ENCODE data around the gene AHSG. TPM values are rescaled to one million over a fixed set of nuclear protein-coding genes. Genes with fewer than 3 reads are reported as not detected.

AHSG gene
- total RNA-seq, 2 donors from 2014 or later, result not detected

GRCh38 chr3:186642014-186642413 lies 29.2 kb downstream of the AHSG start:
- Mint-ChIP-seq H3K4me1 (peaks cover 2% of the 10 kb centered on the region), H3K36me3 (ENCODE audit: low read depth) (peaks cover 3% of the 10 kb centered on the region), H3K27me3 (peaks cover 63% of the 10 kb centered on the region), H3K27ac (no peak overlapping the region), H3K4me3 (no peak overlapping the region)
- DNase-seq (no peak), ATAC-seq (no peak)
- H3K9me3 ChIP-seq (ENCODE audit: control insufficient read depth, low read length, poor library complexity, severe bottlenecking), result no peaks in the 10 kb centered on the region

DNA sequence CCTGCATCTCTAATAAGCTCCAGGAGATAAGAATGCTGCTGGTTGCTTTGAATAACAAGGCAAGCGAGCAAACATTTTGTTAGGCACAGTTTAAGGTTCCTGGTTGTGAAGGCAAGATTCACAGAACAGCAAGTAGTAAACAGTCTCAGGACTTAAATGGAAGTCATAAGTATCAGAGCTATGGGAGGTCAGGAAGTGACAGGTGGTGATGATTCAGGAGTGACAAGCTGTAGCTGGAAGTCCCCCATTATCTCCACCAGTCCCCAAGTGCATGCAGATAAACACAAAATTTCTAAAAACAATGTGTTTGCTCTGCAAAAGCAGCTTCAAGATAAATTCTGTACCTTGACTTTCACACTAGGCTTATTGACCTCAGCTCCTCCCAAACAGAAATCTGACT lies 30.6 kb downstream of the AHSG start:
- H3K9me3 ChIP-seq (ENCODE audit: control insufficient read depth, low read length, poor library complexity, severe bottlenecking), result no peaks in the 10 kb centered on the region
- Mint-ChIP-seq H3K4me3 (no peak overlapping the region), H3K27me3 (peaks cover 53% of the 10 kb centered on the region), H3K36me3 (ENCODE audit: low read depth) (peaks cover 3% of the 10 kb centered on the region), H3K4me1 (peaks cover 4% of the 10 kb centered on the region), H3K27ac (no peak overlapping the region)
- DNase-seq (no peak), ATAC-seq (no peak)

- H3K4me1 Mint-ChIP-seq, result peaks cover 4% of the 10 kb centered on the region
- H3K4me3 Mint-ChIP-seq, result no peak overlapping the region
- no peak for ATAC-seq
Observed at GRCh38 chr3:186644683-186645082, 31.8 kb downstream of the AHSG start.

GRCh38 chr3:186646106-186646505 lies 33.2 kb downstream of the AHSG start:
- H3K27ac Mint-ChIP-seq, result no peak overlapping the region
- peaks cover 50% of the 10 kb centered on the region for H3K27me3 Mint-ChIP-seq
- H3K4me1 Mint-ChIP-seq, result peaks cover 4% of the 10 kb centered on the region
- no peak overlapping the region for H3K4me3 Mint-ChIP-seq
- DNase-seq, result no peak
- H3K36me3 Mint-ChIP-seq (ENCODE audit: low read depth), result no peaks in the 10 kb centered on the region
- no peaks in the 10 kb centered on the region for H3K9me3 ChIP-seq (ENCODE audit: control insufficient read depth, low read length, poor library complexity, severe bottlenecking)
- ATAC-seq, result no peak

More at GRCh38 chr3:186644683-186645082, 31.8 kb downstream of the AHSG start:
- no peak overlapping the region for H3K27ac Mint-ChIP-seq
- H3K27me3 Mint-ChIP-seq, result peaks cover 57% of the 10 kb centered on the region
- peaks cover 3% of the 10 kb centered on the region for H3K36me3 Mint-ChIP-seq (ENCODE audit: low read depth)
- DNase-seq, result no peak
- no peaks in the 10 kb centered on the region for H3K9me3 ChIP-seq (ENCODE audit: control insufficient read depth, low read length, poor library complexity, severe bottlenecking)

- Mint-ChIP-seq H3K27ac (no peak overlapping the region), H3K4me3 (no peak overlapping the region), H3K27me3 (peaks cover 47% of the 10 kb centered on the region), H3K4me1 (peaks cover 4% of the 10 kb centered on the region), H3K36me3 (ENCODE audit: low read depth) (no peaks in the 10 kb centered on the region)
- no peaks in the 10 kb centered on the region for H3K9me3 ChIP-seq (ENCODE audit: control insufficient read depth, low read length, poor library complexity, severe bottlenecking)
- ATAC-seq (no peak), DNase-seq (no peak)
Observed at GRCh38 chr3:186646841-186647240, 34.0 kb downstream of the AHSG start.

DNA sequence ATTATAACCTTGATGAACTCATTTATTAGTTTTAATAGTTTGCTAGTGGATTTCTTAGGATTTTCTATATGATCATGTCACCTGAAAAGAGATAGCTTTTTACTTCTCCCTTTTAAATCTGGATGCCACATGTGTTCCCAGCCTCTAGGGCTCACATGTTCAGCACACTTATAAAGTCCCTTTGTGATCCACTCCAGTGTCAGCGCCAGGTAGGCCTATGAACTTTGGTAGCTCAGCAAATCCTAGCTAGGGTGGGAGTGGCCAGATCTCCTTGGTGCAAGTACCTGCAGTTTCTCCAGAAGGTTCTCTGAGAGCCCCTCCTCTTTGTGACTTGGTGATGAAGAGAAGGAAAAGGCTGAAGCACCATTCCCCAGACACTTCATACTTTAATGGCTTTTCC lies 36.0 kb downstream of the AHSG start:
- Mint-ChIP-seq H3K27me3 (peaks cover 39% of the 10 kb centered on the region), H3K27ac (no peak overlapping the region), H3K4me1 (peaks cover 4% of the 10 kb centered on the region), H3K36me3 (ENCODE audit: low read depth) (no peaks in the 10 kb centered on the region), H3K4me3 (no peak overlapping the region)
- ATAC-seq (no peak), DNase-seq (no peak)
- H3K9me3 ChIP-seq (ENCODE audit: control insufficient read depth, low read length, poor library complexity, severe bottlenecking), result no peaks in the 10 kb centered on the region

- peaks cover 2% of the 10 kb centered on the region for H3K4me1 Mint-ChIP-seq
- peaks cover 25% of the 10 kb centered on the region for H3K27me3 Mint-ChIP-seq
- no peaks in the 10 kb centered on the region for H3K9me3 ChIP-seq (ENCODE audit: control insufficient read depth, low read length, poor library complexity, severe bottlenecking)
- no peak overlapping the region for H3K4me3 Mint-ChIP-seq
- no peaks in the 10 kb centered on the region for H3K36me3 Mint-ChIP-seq (ENCODE audit: low read depth)
- ATAC-seq (no peak), DNase-seq (no peak)
- H3K27ac Mint-ChIP-seq, result no peak overlapping the region
Observed at GRCh38 chr3:186651678-186652215, 38.9 kb downstream of the AHSG start.

- Mint-ChIP-seq H3K4me3 (no peak overlapping the region), H3K27ac (no peak overlapping the region), H3K4me1 (no peaks in the 10 kb centered on the region), H3K36me3 (ENCODE audit: low read depth) (no peaks in the 10 kb centered on the region), H3K27me3 (peaks cover 30% of the 10 kb centered on the region)
- no peaks in the 10 kb centered on the region for H3K9me3 ChIP-seq (ENCODE audit: control insufficient read depth, low read length, poor library complexity, severe bottlenecking)
- ATAC-seq, result peak; percentile 70
- DNase-seq, result no peak
Observed at GRCh38 chr3:186653080-186653707, 40.3 kb downstream of the AHSG start.

- no peaks in the 10 kb centered on the region for H3K9me3 ChIP-seq (ENCODE audit: control insufficient read depth, low read length, poor library complexity, severe bottlenecking)
- no peaks in the 10 kb centered on the region for H3K4me1 Mint-ChIP-seq
- DNase-seq (no peak), ATAC-seq (no peak)
- no peak overlapping the region for H3K4me3 Mint-ChIP-seq
- no peak overlapping the region for H3K27ac Mint-ChIP-seq
- no peaks in the 10 kb centered on the region for H3K36me3 Mint-ChIP-seq (ENCODE audit: low read depth)
- peaks cover 36% of the 10 kb centered on the region for H3K27me3 Mint-ChIP-seq
Observed at GRCh38 chr3:186653984-186654383, 41.1 kb downstream of the AHSG start.

DNA sequence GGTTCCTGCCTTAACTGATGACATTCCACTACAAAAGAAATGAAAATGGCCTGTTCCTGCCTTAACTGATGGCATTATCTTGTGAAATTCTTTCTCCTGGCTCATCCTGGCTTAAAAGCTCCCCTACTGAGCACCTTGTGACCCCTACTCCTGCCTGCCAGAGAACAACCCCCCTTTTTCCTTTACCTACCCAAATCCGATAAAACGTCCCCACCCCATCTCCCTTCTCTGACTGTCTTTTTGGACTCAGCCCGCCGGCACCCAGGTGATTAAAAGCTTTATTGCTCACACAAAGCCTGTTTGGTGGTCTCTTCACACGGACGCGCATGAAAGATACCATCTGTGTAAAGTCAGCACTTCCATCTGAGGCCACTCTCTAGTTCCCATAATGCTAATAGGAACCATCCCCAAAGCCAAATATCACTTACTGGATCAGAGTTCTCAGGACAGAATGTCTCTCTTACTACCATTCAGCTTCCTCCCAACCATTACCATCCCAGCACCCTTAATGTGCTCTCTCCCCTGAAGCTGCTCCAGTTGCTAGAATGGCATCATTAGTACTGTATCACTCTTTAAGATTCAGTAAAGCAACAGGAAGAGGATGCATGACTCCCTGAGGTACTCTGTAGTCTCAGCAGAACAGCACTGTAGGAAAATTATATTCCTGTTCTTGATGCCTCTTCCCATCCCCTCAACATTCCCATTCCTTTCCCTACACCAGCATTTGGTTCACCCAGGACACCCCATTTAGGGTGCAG lies 50.7 kb downstream of the AHSG start:
- no peaks in the 10 kb centered on the region for H3K9me3 ChIP-seq (ENCODE audit: control insufficient read depth, low read length, poor library complexity, severe bottlenecking)
- ATAC-seq (no peak), DNase-seq (no peak)
- no peak overlapping the region for H3K4me3 Mint-ChIP-seq
- H3K4me1 Mint-ChIP-seq, result no peaks in the 10 kb centered on the region
- H3K36me3 Mint-ChIP-seq (ENCODE audit: low read depth), result peaks cover 4% of the 10 kb centered on the region
- no peak overlapping the region for H3K27ac Mint-ChIP-seq
- peaks cover 44% of the 10 kb centered on the region for H3K27me3 Mint-ChIP-seq

- Mint-ChIP-seq H3K27ac (no peak overlapping the region), H3K4me3 (no peak overlapping the region), H3K36me3 (ENCODE audit: low read depth) (peaks cover 4% of the 10 kb centered on the region), H3K27me3 (peaks cover 38% of the 10 kb centered on the region), H3K4me1 (no peaks in the 10 kb centered on the region)
- DNase-seq, result no peak
- H3K9me3 ChIP-seq (ENCODE audit: control insufficient read depth, low read length, poor library complexity, severe bottlenecking), result no peaks in the 10 kb centered on the region
- no peak for ATAC-seq
Observed at GRCh38 chr3:186664119-186664495, 51.2 kb downstream of the AHSG start.

GRCh38 chr3:186664506-186664905 lies 51.6 kb downstream of the AHSG start:
- ATAC-seq, result no peak
- no peak overlapping the region for H3K4me3 Mint-ChIP-seq
- H3K27ac Mint-ChIP-seq, result no peak overlapping the region
- peaks cover 4% of the 10 kb centered on the region for H3K36me3 Mint-ChIP-seq (ENCODE audit: low read depth)
- DNase-seq, result no peak
- H3K4me1 Mint-ChIP-seq, result no peaks in the 10 kb centered on the region
- no peaks in the 10 kb centered on the region for H3K9me3 ChIP-seq (ENCODE audit: control insufficient read depth, low read length, poor library complexity, severe bottlenecking)
- peaks cover 34% of the 10 kb centered on the region for H3K27me3 Mint-ChIP-seq

DNA sequence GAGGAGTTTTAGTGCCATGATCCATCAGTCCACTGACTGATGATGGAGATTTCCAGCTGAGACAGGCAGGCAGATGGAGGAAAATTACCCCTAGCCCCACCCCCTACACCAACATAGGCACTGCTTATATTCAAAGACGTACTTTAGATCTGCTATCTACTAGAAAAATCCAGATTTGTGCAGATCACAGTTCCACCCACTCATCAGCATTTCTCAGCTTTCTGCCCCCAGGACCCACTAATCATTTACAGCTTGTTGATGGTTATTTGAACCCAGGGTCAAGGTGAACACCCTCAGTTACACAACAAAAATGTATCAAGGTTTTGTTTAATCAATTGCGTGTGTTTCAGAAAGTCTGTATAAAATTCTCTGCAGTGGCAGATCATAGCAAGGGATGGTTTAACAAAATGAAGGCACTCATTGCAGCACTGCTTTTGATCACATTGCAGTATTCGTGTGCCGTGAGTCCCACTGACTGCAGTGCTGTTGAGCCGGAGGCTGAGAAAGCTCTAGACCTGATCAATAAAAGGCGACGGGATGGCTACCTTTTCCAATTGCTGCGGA lies 52.8 kb downstream of the AHSG start, which contains the start of gene HRG:
Gene HRG, plus strand, starts transcription at position 390 of the 564 bp plus-strand sequence. Its CDS starts 18 bp downstream, at position 408.
- Mint-ChIP-seq H3K36me3 (ENCODE audit: low read depth) (peaks cover 4% of the 10 kb centered on the region), H3K27me3 (peaks cover 27% of the 10 kb centered on the region), H3K4me1 (no peaks in the 10 kb centered on the region), H3K4me3 (no peak within 1 kb of the TSS), H3K27ac (no peak within 1 kb of the TSS)
- DNase-seq, result no peak
- no peak for ATAC-seq
- no peaks in the 10 kb centered on the region for H3K9me3 ChIP-seq (ENCODE audit: control insufficient read depth, low read length, poor library complexity, severe bottlenecking)
